Measurements from ENCODE around the gene ELF5.

The ELF5 gene

DNA sequence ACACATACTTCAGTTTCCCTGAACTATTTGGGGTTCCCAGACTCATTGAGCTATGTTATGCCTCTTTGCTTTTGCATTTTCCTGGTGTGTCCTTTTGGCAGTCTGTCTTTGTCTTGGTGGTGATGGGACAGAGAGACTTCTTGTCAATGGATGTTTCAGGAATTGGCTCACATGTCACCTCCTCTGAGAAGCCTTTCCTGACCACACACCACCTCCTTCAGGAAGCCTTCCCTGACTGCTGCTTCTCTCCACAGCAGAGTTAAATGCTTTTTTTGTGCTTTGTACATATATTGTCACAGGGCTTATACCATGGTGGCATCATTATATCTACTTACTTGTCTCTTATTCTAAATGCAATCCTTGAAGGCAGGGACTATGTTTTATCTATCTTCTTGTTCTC, 28.5 kb upstream of the ELF5 start:
- Histone ChIP-seq H3K79me2 (ENCODE audit: insufficient read depth, low read length) (no peaks in the 10 kb centered on the region), H3K9ac (ENCODE audit: low read length) (no peak overlapping the region), H3K9me3 (ENCODE audit: insufficient read depth, low read length) (no peaks in the 10 kb centered on the region), H4K20me1 (ENCODE audit: low read depth, low read length) (no peaks in the 10 kb centered on the region), H3K27ac (ENCODE audit: low read depth, low read length) (no peak overlapping the region), H3K9me2 (replicated peaks; ENCODE audit: insufficient read depth, low read length) (no peaks in the 10 kb centered on the region), H2AFZ (ENCODE audit: low read depth, low read length, severe bottlenecking) (no peak overlapping the region), H3K4me2 (ENCODE audit: low read depth, low read length, poor library complexity, severe bottlenecking) (no peak overlapping the region), H3K36me3 (ENCODE audit: low read length) (no peaks in the 10 kb centered on the region), H3K4me3 (ENCODE audit: insufficient read depth, low read length, poor library complexity, severe bottlenecking) (no peak overlapping the region), H3F3A (ENCODE audit: insufficient read depth) (no peaks in the 10 kb centered on the region), H3K27me3 (ENCODE audit: low read length) (no peaks in the 10 kb centered on the region)
- TF ChIP-seq, protein P1, sequence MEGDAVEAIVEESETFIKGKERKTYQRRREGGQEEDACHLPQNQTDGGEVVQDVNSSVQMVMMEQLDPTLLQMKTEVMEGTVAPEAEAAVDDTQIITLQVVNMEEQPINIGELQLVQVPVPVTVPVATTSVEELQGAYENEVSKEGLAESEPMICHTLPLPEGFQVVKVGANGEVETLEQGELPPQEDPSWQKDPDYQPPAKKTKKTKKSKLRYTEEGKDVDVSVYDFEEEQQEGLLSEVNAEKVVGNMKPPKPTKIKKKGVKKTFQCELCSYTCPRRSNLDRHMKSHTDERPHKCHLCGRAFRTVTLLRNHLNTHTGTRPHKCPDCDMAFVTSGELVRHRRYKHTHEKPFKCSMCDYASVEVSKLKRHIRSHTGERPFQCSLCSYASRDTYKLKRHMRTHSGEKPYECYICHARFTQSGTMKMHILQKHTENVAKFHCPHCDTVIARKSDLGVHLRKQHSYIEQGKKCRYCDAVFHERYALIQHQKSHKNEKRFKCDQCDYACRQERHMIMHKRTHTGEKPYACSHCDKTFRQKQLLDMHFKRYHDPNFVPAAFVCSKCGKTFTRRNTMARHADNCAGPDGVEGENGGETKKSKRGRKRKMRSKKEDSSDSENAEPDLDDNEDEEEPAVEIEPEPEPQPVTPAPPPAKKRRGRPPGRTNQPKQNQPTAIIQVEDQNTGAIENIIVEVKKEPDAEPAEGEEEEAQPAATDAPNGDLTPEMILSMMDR (IDR thresholded peaks at IDR 0.05; ENCODE audit: insufficient read depth, low read length, poor library complexity, severe bottlenecking) = no peak
- TF ChIP-seq EZH2phosphoT487 (conservative IDR thresholded peaks at IDR 0.05; ENCODE audit: low read length) = no peak

DNA sequence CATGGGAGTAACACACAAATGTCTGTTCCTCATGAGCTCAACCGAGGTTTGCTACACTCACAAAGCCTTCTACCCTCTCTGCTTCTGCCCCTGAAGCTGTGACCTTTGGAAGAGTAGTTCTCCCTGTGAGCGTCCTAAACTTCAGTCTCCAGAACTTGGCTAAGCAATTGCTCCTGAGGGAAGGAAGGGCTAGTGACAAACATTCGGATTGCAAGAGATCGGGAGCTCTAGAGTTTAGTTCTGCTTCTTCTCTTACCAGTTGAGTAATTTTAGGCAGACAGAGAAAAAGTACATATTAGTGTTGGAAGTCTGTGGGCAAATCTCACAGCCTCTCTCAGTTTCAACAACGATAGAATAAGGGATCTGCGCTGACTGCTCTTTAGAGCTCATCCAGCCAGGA, 27.3 kb upstream of the ELF5 start:
- Histone ChIP-seq H4K20me1 (ENCODE audit: low read depth, low read length) (no peaks in the 10 kb centered on the region), H2AFZ (ENCODE audit: low read depth, low read length, severe bottlenecking) (no peak overlapping the region), H3K79me2 (ENCODE audit: insufficient read depth, low read length) (no peaks in the 10 kb centered on the region), H3K27me3 (ENCODE audit: low read length) (no peaks in the 10 kb centered on the region), H3K4me2 (ENCODE audit: low read depth, low read length, poor library complexity, severe bottlenecking) (no peak overlapping the region), H3K27ac (ENCODE audit: low read depth, low read length) (no peak overlapping the region), H3K9ac (ENCODE audit: low read length) (no peak overlapping the region), H3K9me2 (replicated peaks; ENCODE audit: insufficient read depth, low read length) (no peaks in the 10 kb centered on the region), H3K36me3 (ENCODE audit: low read length) (no peaks in the 10 kb centered on the region), H3K4me3 (ENCODE audit: insufficient read depth, low read length, poor library complexity, severe bottlenecking) (no peak overlapping the region), H3F3A (ENCODE audit: insufficient read depth) (no peaks in the 10 kb centered on the region), H3K9me3 (ENCODE audit: insufficient read depth, low read length) (no peaks in the 10 kb centered on the region)
- TF ChIP-seq, protein P1 (IDR thresholded peaks at IDR 0.05; ENCODE audit: insufficient read depth, low read length, poor library complexity, severe bottlenecking) = no peak
- TF ChIP-seq EZH2phosphoT487 (conservative IDR thresholded peaks at IDR 0.05; ENCODE audit: low read length) = no peak

DNA sequence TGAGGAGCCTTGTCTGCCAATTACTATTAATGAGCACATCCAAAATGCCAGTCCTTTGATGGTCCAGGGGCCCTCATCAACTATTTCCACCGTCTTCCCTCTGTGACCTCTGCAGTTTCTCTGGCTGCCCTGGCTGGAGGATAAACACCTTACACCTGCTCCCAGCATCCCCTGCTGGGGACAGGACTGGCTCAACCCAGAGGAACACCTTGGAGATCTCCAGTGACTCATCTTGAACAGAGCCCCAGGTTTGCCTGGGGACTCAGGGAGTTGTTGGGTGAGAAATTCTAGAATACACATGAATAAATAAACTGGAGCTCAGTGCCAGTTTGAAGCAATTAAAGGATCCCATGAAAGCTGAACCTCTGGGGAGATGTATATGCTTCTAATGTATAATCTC, 24.0 kb upstream of the ELF5 start:
- no peaks in the 10 kb centered on the region for H4K20me1 ChIP-seq (ENCODE audit: low read depth, low read length)
- H3K9me3 ChIP-seq (ENCODE audit: insufficient read depth, low read length) = no peaks in the 10 kb centered on the region
- no peaks in the 10 kb centered on the region for H3K36me3 ChIP-seq (ENCODE audit: low read length)
- no peaks in the 10 kb centered on the region for H3K27me3 ChIP-seq (ENCODE audit: low read length)
- no peak overlapping the region for H3K4me2 ChIP-seq (ENCODE audit: low read depth, low read length, poor library complexity, severe bottlenecking)
- H3F3A ChIP-seq (ENCODE audit: insufficient read depth) = no peaks in the 10 kb centered on the region
- TF ChIP-seq, protein P1 (IDR thresholded peaks at IDR 0.05; ENCODE audit: insufficient read depth, low read length, poor library complexity, severe bottlenecking) = no peak
- no peak for TF ChIP-seq EZH2phosphoT487 (conservative IDR thresholded peaks at IDR 0.05; ENCODE audit: low read length)
- H3K9ac ChIP-seq (ENCODE audit: low read length) = no peak overlapping the region
- H3K4me3 ChIP-seq (ENCODE audit: insufficient read depth, low read length, poor library complexity, severe bottlenecking) = no peak overlapping the region
- no peak overlapping the region for H3K27ac ChIP-seq (ENCODE audit: low read depth, low read length)
- no peaks in the 10 kb centered on the region for H3K79me2 ChIP-seq (ENCODE audit: insufficient read depth, low read length)
- no peaks in the 10 kb centered on the region for H3K9me2 ChIP-seq (replicated peaks; ENCODE audit: insufficient read depth, low read length)
- H2AFZ ChIP-seq (ENCODE audit: low read depth, low read length, severe bottlenecking) = no peak overlapping the region
